Neural cell (in vitro differentiated cells): ENCODE results near the gene HIC2.
"Not testable (repeated sequence)": the region's sequence is repeated elsewhere in the genome, so short reads cannot be mapped to it uniquely, and the experiment has no call there.

Experiments used
- EP300 ChIP-seq: fragments of 450-650 bp; conservative IDR thresholded peaks from 2 replicates; pipeline ENCODE4 v1.6.1; 2014; ENCODE audit warnings: antibody characterized with exemption, mild to moderate bottlenecking, moderate library complexity; ENCODE audit not compliant: poor library complexity, severe bottlenecking
- EZH2 ChIP-seq: fragments of 200-600, 300-800 bp; shearing (Covaris generic), sonication (generic); IDR thresholded peaks from 2 replicates; pipeline ENCODE4 v1.6.1; 2014; ENCODE audit warnings: antibody characterized with exemption, low read length, borderline replicate concordance, mild to moderate bottlenecking; ENCODE audit not compliant: insufficient read depth, poor library complexity, severe bottlenecking
- POLR2AphosphoS5 ChIP-seq: IDR thresholded peaks from 2 replicates; pipeline ENCODE4 v1.6.1; 2012
- TAF1 ChIP-seq: IDR thresholded peaks from 2 replicates; pipeline ENCODE4 v1.6.1; 2012; ENCODE audit warnings: low read depth
- TF ChIP-seq, protein P1 (sequence below): fragments of 450-650 bp; IDR thresholded peaks from 2 replicates; pipeline ENCODE4 v1.5.1; 2014; ENCODE audit warnings: antibody characterized with exemption, mild to moderate bottlenecking, moderate library complexity; ENCODE audit not compliant: poor library complexity, severe bottlenecking
- TF ChIP-seq, protein P2 (sequence below): IDR thresholded peaks from 2 replicates; pipeline ENCODE4 v1.6.1; 2012; ENCODE audit warnings: borderline replicate concordance

DNA sequence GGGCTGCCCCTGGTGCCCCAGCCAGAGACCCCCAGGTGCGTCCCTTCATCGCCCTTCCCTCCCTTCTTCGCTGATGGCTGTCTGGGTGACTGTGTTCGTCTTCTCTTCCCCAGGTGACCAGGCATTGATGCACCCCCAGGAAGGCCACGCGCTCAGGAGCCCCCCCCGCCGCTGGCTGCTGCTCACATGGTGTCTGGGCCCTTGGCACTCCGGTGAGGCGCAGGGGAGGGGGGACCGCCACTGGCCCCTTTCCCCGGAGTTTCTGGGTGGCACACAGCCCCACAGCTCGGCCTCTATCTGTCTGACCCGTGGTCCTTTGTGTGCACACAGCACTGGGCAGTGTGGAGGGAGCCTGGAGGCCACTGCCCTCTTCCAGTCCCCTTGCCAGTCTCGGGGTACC, 25.5 kb downstream of the HIC2 start:
- TF ChIP-seq TAF1, EP300, POLR2AphosphoS5, EZH2: not testable (repeated sequence)
- TF ChIP-seq, protein P1, sequence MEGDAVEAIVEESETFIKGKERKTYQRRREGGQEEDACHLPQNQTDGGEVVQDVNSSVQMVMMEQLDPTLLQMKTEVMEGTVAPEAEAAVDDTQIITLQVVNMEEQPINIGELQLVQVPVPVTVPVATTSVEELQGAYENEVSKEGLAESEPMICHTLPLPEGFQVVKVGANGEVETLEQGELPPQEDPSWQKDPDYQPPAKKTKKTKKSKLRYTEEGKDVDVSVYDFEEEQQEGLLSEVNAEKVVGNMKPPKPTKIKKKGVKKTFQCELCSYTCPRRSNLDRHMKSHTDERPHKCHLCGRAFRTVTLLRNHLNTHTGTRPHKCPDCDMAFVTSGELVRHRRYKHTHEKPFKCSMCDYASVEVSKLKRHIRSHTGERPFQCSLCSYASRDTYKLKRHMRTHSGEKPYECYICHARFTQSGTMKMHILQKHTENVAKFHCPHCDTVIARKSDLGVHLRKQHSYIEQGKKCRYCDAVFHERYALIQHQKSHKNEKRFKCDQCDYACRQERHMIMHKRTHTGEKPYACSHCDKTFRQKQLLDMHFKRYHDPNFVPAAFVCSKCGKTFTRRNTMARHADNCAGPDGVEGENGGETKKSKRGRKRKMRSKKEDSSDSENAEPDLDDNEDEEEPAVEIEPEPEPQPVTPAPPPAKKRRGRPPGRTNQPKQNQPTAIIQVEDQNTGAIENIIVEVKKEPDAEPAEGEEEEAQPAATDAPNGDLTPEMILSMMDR = not testable (repeated sequence)
- TF ChIP-seq, protein P2, sequence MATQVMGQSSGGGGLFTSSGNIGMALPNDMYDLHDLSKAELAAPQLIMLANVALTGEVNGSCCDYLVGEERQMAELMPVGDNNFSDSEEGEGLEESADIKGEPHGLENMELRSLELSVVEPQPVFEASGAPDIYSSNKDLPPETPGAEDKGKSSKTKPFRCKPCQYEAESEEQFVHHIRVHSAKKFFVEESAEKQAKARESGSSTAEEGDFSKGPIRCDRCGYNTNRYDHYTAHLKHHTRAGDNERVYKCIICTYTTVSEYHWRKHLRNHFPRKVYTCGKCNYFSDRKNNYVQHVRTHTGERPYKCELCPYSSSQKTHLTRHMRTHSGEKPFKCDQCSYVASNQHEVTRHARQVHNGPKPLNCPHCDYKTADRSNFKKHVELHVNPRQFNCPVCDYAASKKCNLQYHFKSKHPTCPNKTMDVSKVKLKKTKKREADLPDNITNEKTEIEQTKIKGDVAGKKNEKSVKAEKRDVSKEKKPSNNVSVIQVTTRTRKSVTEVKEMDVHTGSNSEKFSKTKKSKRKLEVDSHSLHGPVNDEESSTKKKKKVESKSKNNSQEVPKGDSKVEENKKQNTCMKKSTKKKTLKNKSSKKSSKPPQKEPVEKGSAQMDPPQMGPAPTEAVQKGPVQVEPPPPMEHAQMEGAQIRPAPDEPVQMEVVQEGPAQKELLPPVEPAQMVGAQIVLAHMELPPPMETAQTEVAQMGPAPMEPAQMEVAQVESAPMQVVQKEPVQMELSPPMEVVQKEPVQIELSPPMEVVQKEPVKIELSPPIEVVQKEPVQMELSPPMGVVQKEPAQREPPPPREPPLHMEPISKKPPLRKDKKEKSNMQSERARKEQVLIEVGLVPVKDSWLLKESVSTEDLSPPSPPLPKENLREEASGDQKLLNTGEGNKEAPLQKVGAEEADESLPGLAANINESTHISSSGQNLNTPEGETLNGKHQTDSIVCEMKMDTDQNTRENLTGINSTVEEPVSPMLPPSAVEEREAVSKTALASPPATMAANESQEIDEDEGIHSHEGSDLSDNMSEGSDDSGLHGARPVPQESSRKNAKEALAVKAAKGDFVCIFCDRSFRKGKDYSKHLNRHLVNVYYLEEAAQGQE = not testable (repeated sequence)
